ENCODE results near the gene PRLH. TPM values are rescaled to one million over a fixed set of nuclear protein-coding genes. Genes with fewer than 3 reads are reported as not detected.

PRLH gene
- total and polyA plus RNA-seq, 2 of the 13 experiments (the other 11 are each of a cell fraction or from before 2014, with no cell fraction given) = not detected

- TF ChIP-seq, protein P1, sequence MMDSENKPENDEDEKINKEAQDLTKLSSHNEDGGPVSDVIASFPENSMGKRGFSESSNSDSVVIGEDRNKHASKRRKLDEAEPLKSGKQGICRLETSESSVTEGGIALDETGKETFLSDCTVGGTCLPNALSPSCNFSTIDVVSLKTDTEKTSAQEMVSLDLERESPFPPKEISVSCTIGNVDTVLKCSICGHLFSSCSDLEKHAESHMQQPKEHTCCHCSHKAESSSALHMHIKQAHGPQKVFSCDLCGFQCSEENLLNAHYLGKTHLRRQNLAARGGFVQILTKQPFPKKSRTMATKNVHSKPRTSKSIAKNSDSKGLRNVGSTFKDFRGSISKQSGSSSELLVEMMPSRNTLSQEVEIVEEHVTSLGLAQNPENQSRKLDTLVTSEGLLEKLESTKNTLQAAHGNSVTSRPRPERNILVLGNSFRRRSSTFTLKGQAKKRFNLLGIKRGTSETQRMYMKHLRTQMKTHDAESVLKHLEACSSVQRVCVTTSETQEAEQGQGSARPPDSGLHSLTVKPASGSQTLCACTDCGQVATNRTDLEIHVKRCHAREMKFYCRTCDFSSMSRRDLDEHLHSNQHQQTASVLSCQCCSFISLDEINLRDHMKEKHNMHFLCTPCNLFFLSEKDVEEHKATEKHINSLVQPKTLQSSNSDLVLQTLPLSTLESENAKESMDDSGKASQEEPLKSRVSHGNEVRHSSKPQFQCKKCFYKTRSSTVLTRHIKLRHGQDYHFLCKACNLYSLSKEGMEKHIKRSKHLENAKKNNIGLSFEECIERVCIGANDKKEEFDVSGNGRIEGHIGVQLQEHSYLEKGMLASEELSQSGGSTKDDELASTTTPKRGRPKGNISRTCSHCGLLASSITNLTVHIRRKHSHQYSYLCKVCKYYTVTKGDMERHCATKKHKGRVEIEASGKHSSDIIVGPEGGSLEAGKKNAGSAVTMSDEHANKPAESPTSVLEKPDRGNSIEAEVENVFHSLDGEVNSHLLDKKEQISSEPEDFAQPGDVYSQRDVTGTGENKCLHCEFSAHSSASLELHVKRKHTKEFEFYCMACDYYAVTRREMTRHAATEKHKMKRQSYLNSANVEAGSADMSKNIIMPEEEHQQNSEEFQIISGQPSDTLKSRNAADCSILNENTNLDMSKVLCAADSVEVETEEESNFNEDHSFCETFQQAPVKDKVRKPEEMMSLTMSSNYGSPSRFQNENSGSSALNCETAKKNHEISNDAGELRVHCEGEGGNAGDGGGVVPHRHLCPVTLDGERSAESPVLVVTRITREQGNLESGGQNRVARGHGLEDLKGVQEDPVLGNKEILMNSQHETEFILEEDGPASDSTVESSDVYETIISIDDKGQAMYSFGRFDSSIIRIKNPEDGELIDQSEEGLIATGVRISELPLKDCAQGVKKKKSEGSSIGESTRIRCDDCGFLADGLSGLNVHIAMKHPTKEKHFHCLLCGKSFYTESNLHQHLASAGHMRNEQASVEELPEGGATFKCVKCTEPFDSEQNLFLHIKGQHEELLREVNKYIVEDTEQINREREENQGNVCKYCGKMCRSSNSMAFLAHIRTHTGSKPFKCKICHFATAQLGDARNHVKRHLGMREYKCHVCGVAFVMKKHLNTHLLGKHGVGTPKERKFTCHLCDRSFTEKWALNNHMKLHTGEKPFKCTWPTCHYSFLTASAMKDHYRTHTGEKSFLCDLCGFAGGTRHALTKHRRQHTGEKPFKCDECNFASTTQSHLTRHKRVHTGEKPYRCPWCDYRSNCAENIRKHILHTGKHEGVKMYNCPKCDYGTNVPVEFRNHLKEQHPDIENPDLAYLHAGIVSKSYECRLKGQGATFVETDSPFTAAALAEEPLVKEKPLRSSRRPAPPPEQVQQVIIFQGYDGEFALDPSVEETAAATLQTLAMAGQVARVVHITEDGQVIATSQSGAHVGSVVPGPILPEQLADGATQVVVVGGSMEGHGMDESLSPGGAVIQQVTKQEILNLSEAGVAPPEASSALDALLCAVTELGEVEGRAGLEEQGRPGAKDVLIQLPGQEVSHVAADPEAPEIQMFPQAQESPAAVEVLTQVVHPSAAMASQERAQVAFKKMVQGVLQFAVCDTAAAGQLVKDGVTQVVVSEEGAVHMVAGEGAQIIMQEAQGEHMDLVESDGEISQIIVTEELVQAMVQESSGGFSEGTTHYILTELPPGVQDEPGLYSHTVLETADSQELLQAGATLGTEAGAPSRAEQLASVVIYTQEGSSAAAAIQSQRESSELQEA (CRISPR knock-in tag; IDR thresholded peaks at IDR 0.05; ENCODE audit: not compliant biosample characterization) = peak; percentile 76
- TF ChIP-seq SAFB2 (CRISPR knock-in tag; IDR thresholded peaks at IDR 0.05; ENCODE audit: borderline replicate concordance, low read depth) (no peak; the same call in 1 of the 2 replicates), RBAK (CRISPR knock-in tag; IDR thresholded peaks at IDR 0.05) (no peak), ATF6 (CRISPR knock-in tag; conservative IDR thresholded peaks at IDR 0.05) (0 out of 2 replicates have a peak, but pooled peaks have one; percentile 58), ZNF101 (CRISPR knock-in tag; IDR thresholded peaks at IDR 0.05; ENCODE audit: borderline replicate concordance, low read depth) (no peak), DMAP1 (CRISPR knock-in tag; IDR thresholded peaks at IDR 0.05) (peak; percentile 63; the same call in 1 of the 2 replicates), MAFK (conservative IDR thresholded peaks at IDR 0.05 in 1 of 2, IDR thresholded peaks at IDR 0.05 in 1 of 2; ENCODE audit: low read length in 2 of 2) (no peak), ZNF615 (CRISPR knock-in tag; IDR thresholded peaks at IDR 0.05; ENCODE audit: borderline replicate concordance) (0 out of 2 replicates have a peak, but pooled peaks have one; percentile 58), JUND (CRISPR knock-in tag; IDR thresholded peaks at IDR 0.05) (peak; percentile 77; the same call in 1 of the 2 replicates), SOX13 (IDR thresholded peaks at IDR 0.05) (peak; percentile 76), SOX13 (CRISPR knock-in tag; conservative IDR thresholded peaks at IDR 0.05 in 1 of 2, IDR thresholded peaks at IDR 0.05 in 1 of 2) (peak in 1 of 2 experiments; percentile 88; a peak in 2 of 4 replicates), THAP11 (CRISPR knock-in tag; IDR thresholded peaks at IDR 0.05) (peak; percentile 71), REXO4 (CRISPR knock-in tag; IDR thresholded peaks at IDR 0.05; ENCODE audit: borderline replicate concordance) (no peak), ZSCAN21 (CRISPR knock-in tag; IDR thresholded peaks at IDR 0.05; ENCODE audit: borderline replicate concordance) (peak; percentile 65; the same call in 1 of the 2 replicates), ZNF572 (CRISPR knock-in tag; IDR thresholded peaks at IDR 0.05) (0 out of 2 replicates have a peak, but pooled peaks have one; percentile 71)
- TF ChIP-seq, protein P2, sequence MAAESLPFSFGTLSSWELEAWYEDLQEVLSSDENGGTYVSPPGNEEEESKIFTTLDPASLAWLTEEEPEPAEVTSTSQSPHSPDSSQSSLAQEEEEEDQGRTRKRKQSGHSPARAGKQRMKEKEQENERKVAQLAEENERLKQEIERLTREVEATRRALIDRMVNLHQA (CRISPR knock-in tag; IDR thresholded peaks at IDR 0.05) = no peak
- TF ChIP-seq, protein P3, sequence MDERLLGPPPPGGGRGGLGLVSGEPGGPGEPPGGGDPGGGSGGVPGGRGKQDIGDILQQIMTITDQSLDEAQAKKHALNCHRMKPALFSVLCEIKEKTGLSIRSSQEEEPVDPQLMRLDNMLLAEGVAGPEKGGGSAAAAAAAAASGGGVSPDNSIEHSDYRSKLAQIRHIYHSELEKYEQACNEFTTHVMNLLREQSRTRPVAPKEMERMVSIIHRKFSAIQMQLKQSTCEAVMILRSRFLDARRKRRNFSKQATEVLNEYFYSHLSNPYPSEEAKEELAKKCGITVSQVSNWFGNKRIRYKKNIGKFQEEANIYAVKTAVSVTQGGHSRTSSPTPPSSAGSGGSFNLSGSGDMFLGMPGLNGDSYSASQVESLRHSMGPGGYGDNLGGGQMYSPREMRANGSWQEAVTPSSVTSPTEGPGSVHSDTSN (CRISPR knock-in tag; IDR thresholded peaks at IDR 0.05) = no peak
Measured at GRCh38 chr2:237585590-237586221, 19.3 kb downstream of the PRLH start (continued).
